ENCODE results near the gene NIN. TPM values are rescaled to one million over a fixed set of nuclear protein-coding genes. Genes with fewer than 3 reads are reported as not detected.

The NIN gene
- total RNA-seq, 1 experiment from 2014 or later, result 36.5 TPM

- Histone ChIP-seq H3K27ac (no peak overlapping the region), H3K27me3 (ENCODE audit: insufficient read depth, low read depth) (no peaks in the 10 kb centered on the region), H3K4me3 (no peak overlapping the region), H3K9me2 (ENCODE audit: insufficient read depth) (no peaks in the 10 kb centered on the region), H3F3A (ENCODE audit: insufficient read depth, low read depth) (no peaks in the 10 kb centered on the region), H3K9me3 (ENCODE audit: insufficient read depth, low read depth) (no peaks in the 10 kb centered on the region), H3K36me3 (ENCODE audit: low read depth) (peaks cover 10% of the 10 kb centered on the region; the same call in 1 of the 2 replicates), H3K79me2 (ENCODE audit: low read depth) (no peaks in the 10 kb centered on the region), H2AFZ (no peak overlapping the region), H3K4me1 (replicated peaks; ENCODE audit: insufficient read depth) (no peaks in the 10 kb centered on the region), H3K4me2 (no peak overlapping the region), H4K20me1 (ENCODE audit: insufficient read depth) (no peaks in the 10 kb centered on the region)
- CTCF ChIA-PET, result no interaction called here
- TF ChIP-seq, protein P1, sequence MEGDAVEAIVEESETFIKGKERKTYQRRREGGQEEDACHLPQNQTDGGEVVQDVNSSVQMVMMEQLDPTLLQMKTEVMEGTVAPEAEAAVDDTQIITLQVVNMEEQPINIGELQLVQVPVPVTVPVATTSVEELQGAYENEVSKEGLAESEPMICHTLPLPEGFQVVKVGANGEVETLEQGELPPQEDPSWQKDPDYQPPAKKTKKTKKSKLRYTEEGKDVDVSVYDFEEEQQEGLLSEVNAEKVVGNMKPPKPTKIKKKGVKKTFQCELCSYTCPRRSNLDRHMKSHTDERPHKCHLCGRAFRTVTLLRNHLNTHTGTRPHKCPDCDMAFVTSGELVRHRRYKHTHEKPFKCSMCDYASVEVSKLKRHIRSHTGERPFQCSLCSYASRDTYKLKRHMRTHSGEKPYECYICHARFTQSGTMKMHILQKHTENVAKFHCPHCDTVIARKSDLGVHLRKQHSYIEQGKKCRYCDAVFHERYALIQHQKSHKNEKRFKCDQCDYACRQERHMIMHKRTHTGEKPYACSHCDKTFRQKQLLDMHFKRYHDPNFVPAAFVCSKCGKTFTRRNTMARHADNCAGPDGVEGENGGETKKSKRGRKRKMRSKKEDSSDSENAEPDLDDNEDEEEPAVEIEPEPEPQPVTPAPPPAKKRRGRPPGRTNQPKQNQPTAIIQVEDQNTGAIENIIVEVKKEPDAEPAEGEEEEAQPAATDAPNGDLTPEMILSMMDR (conservative IDR thresholded peaks at IDR 0.05), result no peak
- no peak for TF ChIP-seq EZH2 (IDR thresholded peaks at IDR 0.05; ENCODE audit: low read depth)
- no TSS peak for BruUV-seq (replicated peaks)
- POLR2A ChIA-PET (ENCODE audit: unreplicated experiment), result no interaction called here
- no peak for DNase-seq
- intact Hi-C loops (cut with micrococcal nuclease; ENCODE audit: unreplicated experiment), result no loop called here
Observed at GRCh38 chr14:50750323-50750722, 80.6 kb downstream of the NIN start.

DNA sequence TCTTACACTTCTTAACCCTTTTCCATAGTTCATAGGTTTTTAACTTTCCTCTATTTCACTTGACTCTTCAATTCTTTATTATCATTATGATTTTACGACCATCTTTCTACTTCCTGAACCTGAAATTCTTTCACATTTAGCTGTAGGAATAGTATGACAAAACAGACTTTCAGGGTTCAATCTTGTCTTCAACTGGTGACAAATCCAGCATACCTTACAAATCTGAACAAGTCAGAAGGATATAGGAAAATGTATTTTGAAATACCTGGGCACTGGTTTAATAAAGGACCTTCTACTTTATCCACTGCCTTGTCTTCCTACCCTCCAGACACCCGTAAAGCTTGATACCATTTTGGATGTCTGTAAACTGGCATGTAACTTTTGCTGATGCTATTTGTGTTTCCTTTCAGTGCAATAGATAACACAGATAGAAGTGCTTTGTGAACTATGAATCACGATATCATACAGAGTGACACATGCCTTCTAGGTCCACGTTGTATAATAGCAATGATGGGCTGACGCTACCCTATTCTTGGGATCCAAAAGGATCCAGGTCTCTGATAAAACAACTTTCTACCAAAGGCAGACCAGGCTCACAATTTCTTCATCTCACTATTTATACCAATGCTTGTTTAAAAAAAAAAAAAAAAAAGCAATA lies 85.4 kb downstream of the NIN start:
- BruUV-seq (replicated peaks), result no TSS peak
- H3K9me3 ChIP-seq (ENCODE audit: insufficient read depth, low read depth), result no peaks in the 10 kb centered on the region
- H3K36me3 ChIP-seq (ENCODE audit: low read depth), result 0 out of 2 replicates have a peak, but pooled peaks cover 3% of the 10 kb centered on the region
- H2AFZ ChIP-seq, result no peak overlapping the region
- H3F3A ChIP-seq (ENCODE audit: insufficient read depth, low read depth), result peaks cover 16% of the 10 kb centered on the region
- H3K9me2 ChIP-seq (ENCODE audit: insufficient read depth), result no peaks in the 10 kb centered on the region
- peaks cover 22% of the 10 kb centered on the region for H3K4me1 ChIP-seq (replicated peaks; ENCODE audit: insufficient read depth)
- no peak for DNase-seq
- ChIA-PET POLR2A (ENCODE audit: unreplicated experiment) (no interaction called here), CTCF (no interaction called here)
- H3K79me2 ChIP-seq (ENCODE audit: low read depth), result no peaks in the 10 kb centered on the region
- no peak overlapping the region for H3K4me3 ChIP-seq
- TF ChIP-seq, protein P1 (conservative IDR thresholded peaks at IDR 0.05), result no peak
- no peak for TF ChIP-seq EZH2 (IDR thresholded peaks at IDR 0.05; ENCODE audit: low read depth)
- no peaks in the 10 kb centered on the region for H3K27me3 ChIP-seq (ENCODE audit: insufficient read depth, low read depth)
- no peak overlapping the region for H3K4me2 ChIP-seq
- H3K27ac ChIP-seq, result no peak overlapping the region
- intact Hi-C loops (cut with micrococcal nuclease; ENCODE audit: unreplicated experiment), result no loop called here
- H4K20me1 ChIP-seq (ENCODE audit: insufficient read depth), result no peaks in the 10 kb centered on the region

GRCh38 chr14:50744231-50744630 lies 86.7 kb downstream of the NIN start:
- no peaks in the 10 kb centered on the region for H3K9me3 ChIP-seq (ENCODE audit: insufficient read depth, low read depth)
- H3K79me2 ChIP-seq (ENCODE audit: low read depth), result no peaks in the 10 kb centered on the region
- peaks cover 16% of the 10 kb centered on the region for H3F3A ChIP-seq (ENCODE audit: insufficient read depth, low read depth)
- H3K27me3 ChIP-seq (ENCODE audit: insufficient read depth, low read depth), result no peaks in the 10 kb centered on the region
- no peaks in the 10 kb centered on the region for H4K20me1 ChIP-seq (ENCODE audit: insufficient read depth)
- H3K9me2 ChIP-seq (ENCODE audit: insufficient read depth), result no peaks in the 10 kb centered on the region
- no peak overlapping the region for H3K27ac ChIP-seq
- peaks cover 3% of the 10 kb centered on the region; the same call in 1 of the 2 replicates for H3K36me3 ChIP-seq (ENCODE audit: low read depth)
- H2AFZ ChIP-seq, result no peak overlapping the region
- intact Hi-C loops (cut with micrococcal nuclease; ENCODE audit: unreplicated experiment), result no loop called here
- ChIA-PET POLR2A (ENCODE audit: unreplicated experiment) (no interaction called here), CTCF (interaction anchor here (0.6 kb wide), 1 partner anchor 38 kb away, joined by 3 read pairs; no protein-coding TSS in a partner anchor)
- TF ChIP-seq, protein P1 (conservative IDR thresholded peaks at IDR 0.05), result no peak
- TF ChIP-seq EZH2 (IDR thresholded peaks at IDR 0.05; ENCODE audit: low read depth), result no peak
- BruUV-seq (replicated peaks), result no TSS peak
- no peak overlapping the region for H3K4me3 ChIP-seq
- no peak for DNase-seq
- H3K4me2 ChIP-seq, result no peak overlapping the region
- peaks cover 23% of the 10 kb centered on the region for H3K4me1 ChIP-seq (replicated peaks; ENCODE audit: insufficient read depth)
